ENCODE measurements around the gene SLCO2A1.

Gene SLCO2A1

GRCh38 chr3:133887803-133888703 lies 141.7 kb downstream of the SLCO2A1 start:
- no peak for DNase-seq (ENCODE audit: extremely low read depth in 1 of 2, low read depth in 1 of 2)

- no peak for DNase-seq (ENCODE audit: extremely low read depth in 1 of 2, low read depth in 1 of 2)
These were observed 142.5 kb downstream of the SLCO2A1 start for GRCh38 chr3:133887074-133887802.

DNA sequence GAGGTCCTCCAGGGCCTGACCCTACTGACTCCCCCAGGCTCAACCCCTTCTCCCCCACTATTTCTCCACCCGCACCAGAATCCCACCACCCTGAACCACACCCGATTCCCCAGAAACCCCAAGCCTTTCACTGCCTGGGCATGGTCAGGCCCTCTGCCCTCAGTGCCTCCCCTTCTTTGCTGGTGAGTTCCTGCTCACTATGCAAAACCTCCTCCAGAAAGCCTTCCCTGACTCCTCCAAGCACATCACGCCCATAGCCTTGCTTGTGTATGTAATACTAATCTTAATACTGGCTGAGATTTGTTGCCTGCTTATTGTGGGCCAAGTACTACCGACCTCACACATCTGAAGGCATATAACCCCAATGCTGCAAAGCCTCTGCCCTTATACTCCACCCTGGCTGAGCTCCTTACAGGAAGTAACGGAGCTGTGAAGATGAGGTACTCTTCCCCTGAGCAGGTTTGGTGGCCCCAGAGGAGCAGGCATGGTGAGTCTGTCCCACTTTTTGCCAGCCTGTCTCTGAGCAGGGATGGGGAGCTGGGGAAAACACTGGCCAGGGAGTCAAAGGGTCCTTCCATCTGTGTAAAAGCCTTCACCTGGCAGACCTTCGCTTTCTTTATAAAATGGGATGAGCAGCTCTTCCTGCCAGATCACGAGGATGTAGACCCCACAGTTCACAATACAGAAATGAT lies 143.5 kb downstream of the SLCO2A1 start:
- DNase-seq (ENCODE audit: extremely low read depth in 1 of 2, low read depth in 1 of 2): no peak

- no peak for DNase-seq (ENCODE audit: extremely low read depth in 1 of 2, low read depth in 1 of 2)
These were observed 144.6 kb downstream of the SLCO2A1 start for GRCh38 chr3:133884887-133885711.

DNA sequence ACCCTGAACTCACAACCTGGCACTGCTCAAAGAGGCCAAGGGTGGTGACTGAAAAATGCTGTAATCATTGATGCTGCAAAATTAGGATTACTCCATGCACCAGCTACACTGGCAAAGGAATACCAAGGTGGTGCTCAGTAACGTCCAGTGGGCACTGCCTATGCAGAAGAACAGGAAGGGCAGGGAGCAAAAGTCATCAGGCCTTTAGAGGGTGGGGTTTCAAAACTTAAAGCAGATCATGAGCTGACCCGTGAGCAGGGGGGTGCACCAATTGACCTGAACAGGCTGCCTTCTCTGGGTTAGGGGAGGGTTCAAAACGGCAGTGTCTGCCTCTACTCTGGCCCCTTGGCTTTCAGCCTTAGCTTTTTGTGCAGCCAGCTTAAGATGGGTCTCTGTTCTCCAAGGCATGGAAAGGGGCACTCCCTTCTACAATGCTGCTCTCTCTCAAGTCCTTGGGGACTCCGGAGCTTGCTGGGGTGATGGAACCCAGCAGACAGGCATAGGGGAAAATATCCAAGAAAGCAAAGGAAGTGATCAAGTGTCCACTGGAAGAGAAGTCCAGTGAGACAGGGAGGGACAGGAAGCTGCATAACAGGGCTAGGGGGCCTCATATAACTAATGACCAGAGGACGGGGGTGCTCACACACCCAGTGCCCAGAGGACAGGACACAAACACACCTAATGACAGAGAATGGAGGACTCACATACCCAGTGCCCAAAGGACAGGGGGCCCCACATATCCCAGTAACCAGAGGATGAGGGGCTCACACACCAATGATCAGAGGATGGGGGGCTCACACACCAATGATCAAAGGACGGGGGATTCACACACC lies 145.5 kb downstream of the SLCO2A1 start:
- DNase-seq (ENCODE audit: extremely low read depth in 1 of 2, low read depth in 1 of 2): no peak

- DNase-seq (ENCODE audit: extremely low read depth in 1 of 2, low read depth in 1 of 2): no peak
These were observed 146.1 kb downstream of the SLCO2A1 start for GRCh38 chr3:133883641-133884040.

- no peak for DNase-seq (ENCODE audit: extremely low read depth in 1 of 2, low read depth in 1 of 2)
These were observed 146.6 kb downstream of the SLCO2A1 start for GRCh38 chr3:133882986-133883586.

DNA sequence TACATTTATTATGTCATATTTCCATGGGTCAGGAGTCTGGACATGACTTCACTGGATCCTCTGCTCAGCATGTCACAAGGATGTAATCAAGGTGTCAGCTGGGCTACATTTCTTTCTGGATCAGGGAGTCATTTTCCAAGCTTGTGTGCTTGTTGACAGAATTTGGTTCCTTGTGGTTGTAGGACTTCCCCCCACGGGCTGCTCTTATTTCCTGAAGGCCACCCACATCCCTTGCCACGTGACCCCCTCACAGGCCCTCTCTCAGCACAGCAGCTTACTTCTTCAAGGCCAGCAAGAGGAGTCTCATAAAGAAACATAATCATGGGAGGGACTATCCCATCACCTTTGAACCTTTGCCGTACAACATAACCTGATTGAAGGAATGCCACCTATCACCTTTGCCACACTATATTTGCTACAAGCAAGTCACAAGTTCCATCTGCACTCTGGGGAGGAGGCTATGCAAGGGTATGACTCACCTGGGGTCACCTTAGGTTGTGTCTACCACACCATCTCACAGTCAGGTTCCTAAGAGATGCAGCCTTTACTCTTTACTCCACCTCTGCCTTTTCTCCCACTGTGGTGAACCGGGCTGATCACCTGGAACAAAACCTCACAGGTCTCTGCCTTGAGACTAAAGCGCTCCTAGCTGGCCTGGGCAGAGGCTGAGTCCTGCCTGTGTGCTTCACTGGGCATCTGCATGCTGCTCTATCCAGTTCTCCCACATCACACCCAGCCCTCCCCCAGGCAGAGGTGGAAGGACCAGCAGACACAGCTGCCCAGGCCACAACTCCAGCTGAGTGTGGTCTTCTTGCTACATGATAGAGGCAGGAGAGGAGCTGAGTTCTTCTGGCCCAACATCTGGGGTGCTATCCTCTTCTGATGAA lies 147.5 kb downstream of the SLCO2A1 start:
- no peak for DNase-seq (ENCODE audit: extremely low read depth in 1 of 2, low read depth in 1 of 2)

DNA sequence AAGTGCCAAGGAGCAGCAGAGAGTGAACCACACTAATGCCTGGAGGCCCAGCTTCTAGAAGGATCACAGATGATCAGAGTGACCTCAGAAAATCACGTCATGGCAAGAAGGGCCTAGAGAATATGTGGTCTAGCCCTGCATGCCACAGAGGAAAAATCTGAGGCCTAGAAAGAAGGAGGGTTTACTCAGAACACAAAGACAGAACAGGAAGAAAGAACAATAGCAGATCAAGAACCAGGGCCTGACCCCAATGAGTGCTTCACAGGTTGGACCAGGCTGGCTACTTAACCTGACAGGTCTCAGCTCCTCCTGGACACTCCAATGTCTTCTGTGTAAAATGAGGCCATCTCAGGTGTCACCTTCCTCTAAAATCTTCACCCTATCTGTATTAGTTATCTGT lies 148.2 kb downstream of the SLCO2A1 start:
- DNase-seq (ENCODE audit: extremely low read depth in 1 of 2, low read depth in 1 of 2): no peak

DNA sequence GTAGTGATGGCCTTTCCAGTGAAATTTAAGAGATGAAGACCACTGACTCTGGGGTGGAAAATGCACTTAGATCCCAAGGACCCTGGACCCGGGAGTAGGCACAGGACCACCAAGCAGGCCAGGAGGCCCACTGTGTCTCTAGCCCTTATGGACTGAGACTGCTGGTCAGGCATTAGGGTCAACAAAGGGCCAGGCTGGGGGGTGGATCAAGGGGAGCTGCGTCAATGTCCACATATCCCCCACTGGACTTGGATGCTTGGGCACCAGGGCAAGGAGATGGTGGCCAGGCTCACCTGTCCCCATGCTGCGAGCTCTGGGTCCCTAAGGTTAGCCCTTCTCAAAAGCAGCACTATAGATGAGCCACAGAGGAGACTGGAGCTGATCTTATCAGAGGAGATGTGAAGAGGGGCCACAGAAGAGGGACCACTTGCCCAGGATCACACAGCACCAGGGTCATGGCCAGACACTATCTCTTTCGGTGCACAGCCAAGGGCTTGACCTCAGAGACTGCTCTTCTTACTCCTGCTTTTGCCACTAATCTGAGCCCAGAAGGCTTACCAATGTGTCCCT lies 148.8 kb downstream of the SLCO2A1 start:
- no peak for DNase-seq (ENCODE audit: extremely low read depth in 1 of 2, low read depth in 1 of 2)

DNA sequence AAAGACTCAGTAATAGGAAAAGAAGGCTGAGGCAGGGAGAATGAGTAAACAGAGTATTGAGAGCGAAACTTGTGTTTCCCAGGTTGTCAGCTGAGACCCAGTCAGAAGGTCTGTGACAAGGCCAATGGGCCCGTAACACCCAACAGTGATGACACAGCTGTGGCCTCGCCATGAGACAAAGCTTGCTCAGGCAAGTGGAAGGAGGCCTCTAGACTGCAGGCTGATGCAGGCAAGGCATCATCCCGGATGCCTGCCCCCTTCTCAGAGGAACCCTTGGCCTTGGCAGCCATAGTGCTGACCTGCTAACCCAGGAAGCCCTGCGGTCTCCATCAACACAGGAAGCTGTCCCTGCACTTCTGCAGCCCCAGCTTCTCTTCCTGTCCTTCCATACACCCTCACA lies 149.4 kb downstream of the SLCO2A1 start:
- no peak for DNase-seq (ENCODE audit: extremely low read depth in 1 of 2, low read depth in 1 of 2)

- no peak for DNase-seq (ENCODE audit: extremely low read depth in 1 of 2, low read depth in 1 of 2)
These were observed 151.2 kb downstream of the SLCO2A1 start for GRCh38 chr3:133878518-133878917.
